ENCODE measurements around the gene CATSPERZ.
"Not testable (repeated sequence)": the region's sequence is repeated elsewhere in the genome, so short reads cannot be mapped to it uniquely, and the experiment has no call there.

The CATSPERZ gene

DNA sequence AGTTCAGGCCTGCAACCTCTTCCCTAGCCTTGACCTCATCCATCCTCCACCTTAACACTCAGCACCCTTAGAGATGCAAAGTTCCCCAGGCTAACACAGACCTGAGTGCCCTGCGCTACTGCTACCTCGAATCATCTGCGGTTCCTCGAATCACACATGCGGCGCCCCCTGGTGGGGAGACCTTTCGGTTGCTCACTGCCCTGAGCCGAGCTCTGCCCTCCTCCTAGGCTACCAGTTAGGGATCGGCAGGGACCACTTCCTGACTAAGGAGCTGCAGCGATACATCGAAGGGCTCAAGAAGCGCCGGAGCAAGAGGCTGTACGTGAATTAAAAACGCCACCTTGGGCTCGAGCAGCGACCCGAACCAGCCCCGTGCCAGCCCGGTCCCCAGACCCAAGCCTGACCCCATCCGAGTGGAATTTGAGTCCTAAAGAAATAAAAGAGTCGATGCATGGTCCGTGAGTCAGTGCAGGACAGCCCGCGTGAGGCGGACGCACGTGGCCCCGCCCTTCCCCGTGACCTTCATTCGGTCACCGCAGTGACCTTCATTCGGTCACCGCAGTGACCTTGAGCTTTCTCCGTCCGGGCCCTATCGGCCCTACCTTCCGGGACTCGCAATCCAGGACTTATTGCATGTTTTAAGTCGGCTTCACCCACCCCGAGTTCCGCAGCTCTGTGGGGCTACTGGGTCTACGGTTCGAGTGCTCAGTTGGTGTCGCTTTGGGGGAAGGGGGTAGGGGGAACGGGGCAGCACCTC, 4.3 kb downstream of the CATSPERZ start:
- DNase-seq (ENCODE audit: low read depth) = peak; percentile 67

DNA sequence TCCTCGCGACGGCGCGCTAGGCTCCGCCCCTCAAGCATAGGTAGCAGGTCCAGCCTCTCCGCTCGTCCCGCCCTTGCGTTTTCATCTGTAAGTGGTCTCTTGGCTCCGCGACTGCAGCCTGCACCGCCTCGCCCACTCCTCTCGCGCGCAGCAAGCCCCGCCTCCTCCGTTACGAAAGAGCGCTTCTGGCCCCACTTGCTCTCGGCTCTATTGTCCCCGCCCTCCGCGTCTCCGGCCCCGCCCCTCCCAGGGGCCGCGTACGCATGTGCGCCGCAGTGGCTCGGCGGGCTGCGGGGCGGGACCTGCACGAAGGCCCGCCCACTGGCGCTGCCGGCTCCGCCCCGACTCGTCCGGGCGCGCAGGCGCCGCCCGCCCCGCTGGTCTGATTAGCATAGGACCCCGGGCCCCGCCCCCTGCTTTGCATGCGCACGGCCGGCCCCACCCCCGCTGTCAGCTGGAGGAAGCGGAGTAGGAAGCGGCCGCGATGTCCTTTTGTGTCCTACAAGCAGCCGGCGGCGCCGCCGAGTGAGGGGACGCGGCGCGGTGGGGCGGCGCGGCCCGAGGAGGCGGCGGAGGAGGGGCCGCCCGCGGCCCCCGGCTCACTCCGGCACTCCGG, 5.0 kb downstream of the CATSPERZ start, which contains the start of gene ESRRA:
TSS of gene ESRRA (plus strand) at position 450 of the 616 bp plus-strand sequence. CDS start 1,656 bp downstream, outside the sequence.
- peak; percentile 78 for DNase-seq (ENCODE audit: low read depth)

DNA sequence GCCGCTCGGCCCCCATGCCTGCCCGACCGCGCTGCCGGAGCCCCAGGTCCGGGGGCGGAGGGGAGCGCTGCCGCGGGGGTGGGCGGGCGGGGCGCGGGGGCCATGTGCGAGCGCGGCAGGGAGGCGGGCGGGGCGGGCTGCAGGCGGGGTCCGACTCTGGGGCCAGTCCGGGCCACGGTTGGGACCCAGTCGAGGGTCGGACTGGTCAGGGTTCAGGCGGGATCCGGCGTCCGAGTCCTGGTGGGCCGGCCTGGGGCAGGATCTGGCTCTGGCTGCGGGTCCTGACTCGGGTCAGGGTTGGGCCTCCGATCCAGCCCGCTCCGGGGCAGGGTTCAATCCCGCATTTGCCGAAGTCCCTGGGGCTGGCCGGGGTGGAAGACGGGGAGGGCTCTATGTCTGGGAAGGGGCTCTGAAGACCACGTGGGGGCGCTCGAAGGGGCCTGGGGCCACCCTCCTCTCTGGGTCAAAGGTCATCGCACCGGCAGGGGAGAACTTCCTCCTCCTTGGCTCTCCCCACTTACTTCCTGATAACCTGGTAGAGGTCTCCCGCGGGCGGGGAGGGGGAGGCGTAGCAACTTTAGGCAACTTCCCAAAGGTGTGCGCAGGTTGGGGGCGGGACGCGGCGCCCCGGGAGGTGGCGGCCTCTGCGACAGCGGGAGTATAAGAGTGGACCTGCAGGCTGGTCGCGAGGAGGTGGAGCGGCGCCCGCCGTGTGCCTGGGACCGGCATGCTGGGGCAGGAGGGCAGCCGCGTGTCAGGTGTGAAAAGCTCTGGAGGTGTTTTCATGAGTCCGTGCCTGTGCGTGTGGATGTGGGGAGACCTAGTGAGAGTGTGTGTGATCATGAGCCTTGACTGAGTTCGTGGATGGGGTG, 5.8 kb downstream of the CATSPERZ start:
- DNase-seq (ENCODE audit: low read depth) = no peak

DNA sequence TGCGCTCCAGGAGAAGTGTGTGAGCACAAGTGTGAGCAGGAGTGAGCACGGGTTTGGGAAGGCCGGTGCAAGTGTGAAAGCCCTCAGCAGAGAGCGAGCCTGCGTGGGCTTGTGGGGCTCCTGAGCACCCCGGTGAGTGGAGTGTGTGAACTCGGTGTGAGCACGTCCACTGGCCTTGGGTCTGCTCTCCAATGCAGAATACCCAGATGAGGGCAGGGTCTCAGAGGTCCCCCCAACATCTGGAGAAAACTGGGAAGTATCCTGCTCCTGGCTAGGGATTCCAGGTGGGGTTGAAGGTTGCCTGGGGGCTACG, 6.4 kb downstream of the CATSPERZ start:
- DNase-seq (ENCODE audit: low read depth) = no peak

DNA sequence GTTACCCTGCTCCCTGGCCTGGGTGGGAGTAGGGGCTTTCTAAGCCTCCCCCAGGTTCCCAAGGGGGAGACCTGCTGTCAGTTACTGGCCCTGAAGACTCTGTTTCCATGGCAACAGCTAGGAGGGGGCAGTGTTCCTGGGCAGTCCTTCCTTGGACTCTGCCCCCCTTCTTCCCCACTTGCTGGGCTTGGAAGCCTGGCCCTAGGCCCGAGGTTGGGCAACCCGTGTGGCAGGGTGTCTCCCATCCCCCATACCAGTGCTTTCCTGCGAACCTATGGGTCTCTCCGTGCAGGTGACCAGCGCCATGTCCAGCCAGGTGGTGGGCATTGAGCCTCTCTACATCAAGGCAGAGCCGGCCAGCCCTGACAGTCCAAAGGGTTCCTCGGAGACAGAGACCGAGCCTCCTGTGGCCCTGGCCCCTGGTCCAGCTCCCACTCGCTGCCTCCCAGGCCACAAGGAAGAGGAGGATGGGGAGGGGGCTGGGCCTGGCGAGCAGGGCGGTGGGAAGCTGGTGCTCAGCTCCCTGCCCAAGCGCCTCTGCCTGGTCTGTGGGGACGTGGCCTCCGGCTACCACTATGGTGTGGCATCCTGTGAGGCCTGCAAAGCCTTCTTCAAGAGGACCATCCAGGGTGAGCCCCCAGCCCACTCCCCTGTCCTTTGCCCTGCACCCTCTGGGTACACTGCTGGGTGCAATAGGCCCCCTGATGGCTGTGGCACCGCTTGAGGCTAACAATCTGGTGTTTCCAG, 6.9 kb downstream of the CATSPERZ start:
- DNase-seq (ENCODE audit: low read depth) = no peak

DNA sequence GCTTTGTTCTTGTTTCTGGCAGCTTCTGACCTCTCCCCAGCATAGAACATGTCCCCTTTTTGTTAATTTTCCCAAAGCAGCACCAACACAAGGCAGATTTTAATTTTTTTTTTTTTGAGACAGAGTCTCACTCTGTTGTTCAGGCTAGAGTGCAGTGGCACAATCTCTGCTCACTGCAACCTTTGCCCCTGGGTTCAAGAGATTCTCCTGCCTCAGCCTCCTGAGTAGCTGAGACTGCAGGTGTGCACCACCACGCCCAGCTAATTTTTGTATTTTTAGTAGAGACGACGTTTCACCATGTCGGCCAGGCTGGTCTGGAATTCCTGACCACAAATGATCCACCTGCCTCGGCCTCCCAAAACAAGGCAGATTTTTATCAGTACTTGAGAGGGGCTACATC, 7.6 kb downstream of the CATSPERZ start:
- DNase-seq (ENCODE audit: low read depth) = not testable (repeated sequence)

DNA sequence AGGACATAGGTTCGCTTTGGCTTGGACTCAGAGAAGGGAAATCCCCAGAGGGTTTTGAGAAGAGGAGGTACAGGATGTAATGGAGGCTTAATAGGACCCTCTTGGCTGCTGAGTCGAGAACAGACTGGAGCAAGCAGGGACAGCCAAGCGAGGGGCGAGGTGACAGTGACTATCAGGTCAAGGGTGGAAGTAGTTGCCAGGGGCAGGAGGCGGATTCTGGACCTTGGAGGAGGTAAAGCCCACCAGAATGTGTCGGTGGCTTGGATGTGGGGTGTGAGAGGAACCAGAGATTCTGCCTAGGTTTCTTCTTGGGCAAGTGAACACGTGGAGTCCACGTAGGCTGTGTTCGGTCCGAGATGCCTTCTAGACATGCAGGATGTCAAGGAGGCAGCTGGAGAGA, 12.8 kb downstream of the CATSPERZ start:
- DNase-seq (ENCODE audit: low read depth) = no peak

DNA sequence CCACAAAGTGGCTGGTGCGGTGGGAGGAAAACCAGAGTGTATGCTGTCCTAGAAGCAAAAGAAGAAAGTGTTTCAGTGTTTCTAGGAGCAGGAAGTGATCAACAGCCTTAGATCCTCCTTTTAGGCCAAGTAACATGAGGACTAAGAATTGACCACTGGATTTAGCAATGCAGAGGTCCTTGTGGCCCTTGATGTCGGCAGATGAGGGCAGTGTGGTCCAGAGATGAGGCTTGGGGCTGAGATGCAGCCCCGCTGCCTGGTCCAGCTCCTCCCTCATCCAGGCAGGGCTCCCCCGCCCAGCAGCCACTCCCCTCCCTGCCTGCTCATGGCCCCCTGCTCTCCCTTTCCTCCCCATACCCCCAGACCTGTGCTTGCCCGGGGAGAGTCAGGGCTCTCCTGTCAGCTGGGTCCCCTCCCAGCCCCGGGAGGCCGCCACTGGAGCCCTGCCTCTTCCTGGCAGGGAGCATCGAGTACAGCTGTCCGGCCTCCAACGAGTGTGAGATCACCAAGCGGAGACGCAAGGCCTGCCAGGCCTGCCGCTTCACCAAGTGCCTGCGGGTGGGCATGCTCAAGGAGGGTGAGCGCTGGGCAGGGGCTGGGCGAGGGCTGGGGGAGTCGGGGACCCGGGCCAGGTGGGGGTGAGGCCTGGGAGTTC, 13.5 kb downstream of the CATSPERZ start:
- DNase-seq (ENCODE audit: low read depth) = no peak

DNA sequence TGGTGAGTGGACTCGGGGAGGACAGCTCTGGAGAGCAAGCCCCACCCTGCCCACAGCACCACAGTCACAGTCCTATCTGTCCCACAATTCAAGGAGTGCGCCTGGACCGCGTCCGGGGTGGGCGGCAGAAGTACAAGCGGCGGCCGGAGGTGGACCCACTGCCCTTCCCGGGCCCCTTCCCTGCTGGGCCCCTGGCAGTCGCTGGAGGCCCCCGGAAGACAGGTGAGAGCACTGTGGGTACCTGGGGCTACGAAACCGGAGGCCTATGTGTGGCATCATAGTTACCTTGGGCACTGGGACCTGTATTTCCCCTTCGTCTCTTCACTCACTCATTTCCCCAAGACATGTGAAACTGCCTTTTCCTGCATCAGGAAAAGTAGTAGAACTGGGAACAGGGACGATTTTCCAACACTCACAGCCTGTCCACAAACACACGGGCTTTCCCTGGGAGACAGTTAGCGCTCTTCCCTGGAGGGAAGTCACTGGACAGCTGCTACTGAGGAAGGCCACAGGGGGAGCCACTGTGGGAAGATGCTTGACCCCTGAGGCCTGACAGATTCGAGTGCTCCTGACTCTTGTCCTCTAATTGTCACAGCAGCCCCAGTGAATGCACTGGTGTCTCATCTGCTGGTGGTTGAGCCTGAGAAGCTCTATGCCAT, 14.1 kb downstream of the CATSPERZ start:
- DNase-seq (ENCODE audit: low read depth) = no peak

DNA sequence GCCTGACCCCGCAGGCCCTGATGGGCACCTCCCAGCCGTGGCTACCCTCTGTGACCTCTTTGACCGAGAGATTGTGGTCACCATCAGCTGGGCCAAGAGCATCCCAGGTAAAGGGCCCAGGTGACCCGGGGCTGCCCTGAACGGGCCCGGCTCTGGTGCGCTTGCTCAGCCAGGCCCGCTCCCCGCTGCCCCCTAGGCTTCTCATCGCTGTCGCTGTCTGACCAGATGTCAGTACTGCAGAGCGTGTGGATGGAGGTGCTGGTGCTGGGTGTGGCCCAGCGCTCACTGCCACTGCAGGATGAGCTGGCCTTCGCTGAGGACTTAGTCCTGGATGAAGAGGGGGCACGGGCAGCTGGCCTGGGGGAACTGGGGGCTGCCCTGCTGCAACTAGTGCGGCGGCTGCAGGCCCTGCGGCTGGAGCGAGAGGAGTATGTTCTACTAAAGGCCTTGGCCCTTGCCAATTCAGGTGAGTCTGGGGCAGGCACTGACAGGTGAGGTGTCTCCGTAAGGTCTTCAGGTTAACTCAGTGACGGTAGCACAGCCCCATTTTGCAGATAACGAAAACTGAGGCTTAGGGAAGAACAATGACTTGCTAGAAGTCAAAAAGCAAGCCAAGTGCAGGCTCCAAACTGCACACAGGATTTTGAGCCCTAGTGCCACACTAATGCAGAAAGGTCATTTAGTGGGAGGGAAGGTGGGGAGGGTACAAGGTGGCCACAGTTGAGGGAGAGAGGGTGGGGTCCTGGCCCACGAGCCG, 14.8 kb downstream of the CATSPERZ start:
- DNase-seq (ENCODE audit: low read depth) = no peak

DNA sequence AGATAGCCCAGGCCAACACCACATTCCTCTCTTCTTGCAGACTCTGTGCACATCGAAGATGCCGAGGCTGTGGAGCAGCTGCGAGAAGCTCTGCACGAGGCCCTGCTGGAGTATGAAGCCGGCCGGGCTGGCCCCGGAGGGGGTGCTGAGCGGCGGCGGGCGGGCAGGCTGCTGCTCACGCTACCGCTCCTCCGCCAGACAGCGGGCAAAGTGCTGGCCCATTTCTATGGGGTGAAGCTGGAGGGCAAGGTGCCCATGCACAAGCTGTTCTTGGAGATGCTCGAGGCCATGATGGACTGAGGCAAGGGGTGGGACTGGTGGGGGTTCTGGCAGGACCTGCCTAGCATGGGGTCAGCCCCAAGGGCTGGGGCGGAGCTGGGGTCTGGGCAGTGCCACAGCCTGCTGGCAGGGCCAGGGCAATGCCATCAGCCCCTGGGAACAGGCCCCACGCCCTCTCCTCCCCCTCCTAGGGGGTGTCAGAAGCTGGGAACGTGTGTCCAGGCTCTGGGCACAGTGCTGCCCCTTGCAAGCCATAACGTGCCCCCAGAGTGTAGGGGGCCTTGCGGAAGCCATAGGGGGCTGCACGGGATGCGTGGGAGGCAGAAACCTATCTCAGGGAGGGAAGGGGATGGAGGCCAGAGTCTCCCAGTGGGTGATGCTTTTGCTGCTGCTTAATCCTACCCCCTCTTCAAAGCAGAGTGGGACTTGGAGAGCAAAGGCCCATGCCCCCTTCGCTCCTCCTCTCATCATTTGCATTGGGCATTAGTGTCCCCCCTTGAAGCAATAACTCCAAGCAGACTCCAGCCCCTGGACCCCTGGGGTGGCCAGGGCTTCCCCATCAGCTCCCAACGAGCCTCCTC, 15.7 kb downstream of the CATSPERZ start:
- not testable (repeated sequence) for DNase-seq (ENCODE audit: low read depth)

DNA sequence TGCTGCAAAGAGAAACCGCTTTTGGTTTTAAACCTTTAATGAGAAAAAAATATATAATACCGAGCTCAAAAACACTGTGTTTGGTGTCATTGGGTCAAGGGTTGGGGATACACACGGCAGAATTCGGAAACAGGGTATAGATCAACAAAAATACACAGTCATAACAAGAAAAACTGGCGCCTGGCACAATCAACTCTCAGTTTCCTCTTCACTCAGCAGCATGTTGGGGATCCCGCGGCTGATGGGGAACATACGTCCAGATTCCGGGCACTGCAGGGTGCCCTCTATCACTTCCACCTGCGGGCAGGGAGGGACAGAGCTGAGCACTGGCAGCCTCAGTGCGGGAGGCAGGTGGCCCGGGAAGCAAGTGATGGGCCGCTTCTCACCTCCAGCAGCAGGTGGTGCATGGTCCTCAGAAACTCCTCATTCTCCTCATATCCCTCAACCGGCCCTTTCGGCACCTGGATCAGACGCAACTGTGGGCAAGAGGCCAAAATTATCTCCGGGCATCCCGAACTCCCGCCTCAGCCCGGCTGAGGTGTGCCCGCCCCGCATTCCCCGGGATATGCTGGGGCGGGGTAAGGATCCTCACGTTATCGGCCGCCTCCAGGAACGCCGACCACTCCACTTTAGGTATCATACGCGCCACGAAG, 16.6 kb downstream of the CATSPERZ start:
- no peak for DNase-seq (ENCODE audit: low read depth)

DNA sequence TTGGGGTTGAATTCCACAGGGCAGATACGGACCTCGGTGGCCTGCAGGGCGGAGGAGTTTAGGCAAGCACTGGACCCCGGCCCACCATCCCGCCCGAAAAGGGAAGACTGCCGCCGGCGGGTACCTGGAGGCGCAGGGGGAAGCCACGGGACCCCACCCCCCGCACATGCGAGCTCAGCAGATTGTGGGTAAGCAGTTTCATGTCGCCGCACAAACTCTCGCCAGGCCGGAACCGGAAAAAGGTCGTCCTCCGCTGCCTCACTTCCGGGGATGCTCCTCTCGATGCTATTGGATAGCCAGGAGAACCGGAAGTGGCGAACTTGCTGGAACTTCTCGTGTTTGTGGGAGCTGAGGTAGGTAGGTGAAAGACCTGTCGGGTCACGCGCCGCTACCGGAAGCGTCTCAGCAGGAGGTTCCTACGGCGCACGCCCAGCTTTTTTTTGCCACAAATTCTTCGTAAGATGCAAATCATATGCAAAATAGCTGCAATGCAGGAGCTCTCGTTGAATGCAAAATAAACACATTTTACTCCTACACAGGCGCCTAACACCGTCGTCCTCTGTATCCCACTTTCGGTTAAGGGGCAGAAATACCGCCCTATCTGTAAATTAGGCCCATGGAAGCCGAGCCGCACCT, 17.3 kb downstream of the CATSPERZ start, which contains the start of gene TRMT112:
TSS of gene TRMT112 (minus strand) at position 235 of the 636 bp plus-strand sequence. CDS start at position 202, 33 bp downstream.
- peak; percentile 87 for DNase-seq (ENCODE audit: low read depth)

DNA sequence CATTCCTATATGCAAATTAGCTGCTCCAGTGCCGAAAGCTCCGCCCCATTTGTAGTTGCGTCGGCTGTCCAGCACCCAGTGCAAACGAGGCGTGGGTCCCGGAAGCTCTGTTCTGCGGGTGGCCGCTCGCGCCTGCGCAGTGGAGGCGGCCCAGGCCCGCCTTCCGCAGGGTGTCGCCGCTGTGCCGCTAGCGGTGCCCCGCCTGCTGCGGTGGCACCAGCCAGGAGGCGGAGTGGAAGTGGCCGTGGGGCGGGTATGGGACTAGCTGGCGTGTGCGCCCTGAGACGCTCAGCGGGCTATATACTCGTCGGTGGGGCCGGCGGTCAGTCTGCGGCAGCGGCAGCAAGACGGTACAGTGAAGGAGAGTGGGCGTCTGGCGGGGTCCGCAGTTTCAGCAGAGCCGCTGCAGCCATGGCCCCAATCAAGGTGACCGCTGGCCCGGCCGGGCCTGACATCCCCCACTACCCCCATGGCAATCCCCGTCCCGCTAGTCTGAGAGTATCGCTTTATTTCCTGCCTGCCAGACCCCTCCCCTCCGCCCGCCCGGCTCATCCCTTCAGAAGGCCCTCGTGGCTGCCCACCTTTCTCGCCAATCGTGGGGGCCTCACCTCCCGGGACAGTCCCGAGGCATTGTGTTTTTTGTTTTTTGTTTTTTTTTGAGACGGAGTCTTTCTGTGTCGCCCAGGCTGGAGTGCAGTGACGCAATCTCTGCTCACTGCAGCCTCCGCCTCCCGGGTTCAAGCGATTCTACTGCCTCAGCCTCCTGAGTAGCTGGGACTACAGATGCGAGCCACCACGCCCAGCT, 18.0 kb downstream of the CATSPERZ start, which contains the start of gene PRDX5:
TSS of gene PRDX5 (plus strand) at position 161 of the 805 bp plus-strand sequence. CDS start at position 256, 95 bp downstream.
- peak; percentile 86 for DNase-seq (ENCODE audit: low read depth)

DNA sequence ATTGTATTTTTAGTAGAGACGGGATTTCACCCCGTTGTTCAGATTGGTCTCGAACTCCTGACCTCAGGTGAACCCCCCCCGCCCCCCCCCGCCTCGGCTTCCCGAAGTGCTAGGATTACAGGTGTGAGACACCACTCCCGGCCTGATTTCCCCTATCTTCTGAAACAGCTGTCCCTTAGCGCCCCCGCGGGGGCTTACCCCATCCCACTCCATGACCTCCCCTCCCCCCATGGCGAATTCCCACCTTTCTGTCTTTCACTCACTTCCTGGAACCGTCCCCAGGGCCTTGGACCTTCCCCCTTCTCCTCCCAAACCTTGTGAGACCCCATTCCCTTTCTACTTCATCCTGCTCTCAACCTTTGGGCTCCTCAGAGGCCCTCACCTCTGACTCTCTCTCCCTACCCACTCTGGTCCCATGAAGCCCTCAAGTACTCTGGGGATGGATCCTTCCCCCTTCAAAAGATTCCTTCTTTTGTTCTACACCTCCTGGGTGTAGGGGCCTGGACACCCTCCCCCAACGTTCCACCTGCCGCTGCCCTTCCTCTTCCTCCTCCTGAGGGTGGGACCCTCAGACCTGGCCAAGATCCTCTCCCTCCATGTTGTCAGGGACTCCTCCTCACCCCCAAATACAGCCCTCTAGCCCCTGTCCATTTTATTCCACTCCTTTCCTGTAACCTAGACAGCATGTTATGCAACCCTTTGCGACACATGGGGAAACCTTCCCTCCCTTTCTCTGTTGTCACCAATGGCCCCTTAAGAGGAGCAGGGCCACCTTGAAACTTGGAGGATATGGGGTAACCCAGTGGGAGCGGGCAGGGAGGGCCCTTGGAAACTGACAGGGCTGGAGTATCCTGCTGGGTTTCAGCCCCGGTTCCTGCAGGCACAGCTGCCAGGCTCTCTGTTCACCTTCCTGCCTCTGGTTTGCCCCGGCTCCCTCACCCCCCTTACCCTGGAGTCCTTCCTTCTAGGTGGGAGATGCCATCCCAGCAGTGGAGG, 18.9 kb downstream of the CATSPERZ start:
- no peak for DNase-seq (ENCODE audit: low read depth)

DNA sequence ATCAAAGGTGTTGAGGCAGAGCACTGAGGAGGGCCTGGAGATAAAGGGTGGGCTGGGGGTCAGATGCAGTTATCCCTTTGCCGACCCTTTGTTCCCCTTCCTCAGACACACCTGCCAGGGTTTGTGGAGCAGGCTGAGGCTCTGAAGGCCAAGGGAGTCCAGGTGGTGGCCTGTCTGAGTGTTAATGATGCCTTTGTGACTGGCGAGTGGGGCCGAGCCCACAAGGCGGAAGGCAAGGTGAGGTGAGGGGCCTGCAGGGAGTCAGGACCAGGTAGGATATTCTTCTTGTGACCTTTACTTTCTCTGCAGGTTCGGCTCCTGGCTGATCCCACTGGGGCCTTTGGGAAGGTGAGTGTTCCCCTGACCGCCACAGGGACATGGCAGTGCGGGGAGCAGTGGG, 20.4 kb downstream of the CATSPERZ start:
- DNase-seq (ENCODE audit: low read depth) = no peak
